IMR-90 (cell line): Measurements from ENCODE around the gene MBD2. TPM values are rescaled to one million over a fixed set of nuclear protein-coding genes. Genes with fewer than 3 reads are reported as not detected.

Experiments
- ATAC-seq: fragments of 200-7000 bp; cut with Tn5 transposase; 2 replicates; pipeline ENCODE4 v1.9.1; 2020; ENCODE audit warnings: low read depth, mild to moderate bottlenecking, moderate library complexity
- BruUV-seq: library from RNA; stranded (reverse); fragments of 400-500 nt; replicated peaks from 2 replicates; lab custom pipeline; 2021; lab: Mats Ljungman, UMichigan
- CTCF ChIA-PET: fragments of 300-600 bp; formaldehyde crosslinking; extraction: SDS; loops from one replicate; lab custom pipeline; 2021; ENCODE audit warnings: antibody characterized with exemption; lab: Yijun Ruan, JAX
- POLR2A ChIA-PET: fragments of 300-600 bp; sonication (Branson Sonifier 250); formaldehyde crosslinking; loops from one replicate; lab custom pipeline; 2022; ENCODE audit warnings: antibody characterized with exemption; ENCODE audit not compliant: unreplicated experiment; lab: Charles Lee
- DNase-seq: peaks from one replicate; pipeline ENCODE4 v3.0.0; 2013
- H2AFZ ChIP-seq: replicated peaks from 2 replicates; pipeline ENCODE3; 2013; ENCODE audit warnings: low read length, mild to moderate bottlenecking; ENCODE audit not compliant: poor library complexity
- H2AK5ac ChIP-seq: 2 replicates; pipeline ENCODE4 v1.6.1; 2013; ENCODE audit warnings: low read depth, low read length, inconsistent platforms
- H2AK9ac ChIP-seq: replicated peaks from 2 replicates; pipeline ENCODE3; 2013; ENCODE audit warnings: mild to moderate bottlenecking, low read depth, low read length, moderate library complexity; ENCODE audit not compliant: poor library complexity
- H2BK120ac ChIP-seq: 2 replicates; pipeline ENCODE4 v1.6.1; 2013; ENCODE audit warnings: low read depth, low read length, inconsistent platforms
- H2BK15ac ChIP-seq: 3 replicates; pipeline ENCODE4 v1.6.1; 2013; ENCODE audit warnings: low read depth, low read length, inconsistent platforms
- H2BK20ac ChIP-seq: 2 replicates; pipeline ENCODE4 v1.6.1; 2013; ENCODE audit warnings: low read depth, mild to moderate bottlenecking, inconsistent platforms, low read length, moderate library complexity
- H2BK5ac ChIP-seq: 2 replicates; pipeline ENCODE4 v1.6.1; 2013; ENCODE audit warnings: mild to moderate bottlenecking, low read depth, low read length, inconsistent platforms; ENCODE audit not compliant: poor library complexity, severe bottlenecking
- H3K14ac ChIP-seq: replicated peaks from 2 replicates; pipeline ENCODE4 v1.6.1; 2013; ENCODE audit warnings: low read depth, low read length, inconsistent platforms
- H3K18ac ChIP-seq: 2 replicates; pipeline ENCODE4 v1.6.1; 2013; ENCODE audit warnings: low read depth, low read length, control low read depth
- H3K23ac ChIP-seq: 2 replicates; pipeline ENCODE4 v1.6.1; 2013; ENCODE audit warnings: low read depth, low read length, inconsistent platforms
- H3K27ac ChIP-seq: 2 replicates; pipeline ENCODE4 v1.5.1; 2013; ENCODE audit warnings: mild to moderate bottlenecking, control low read depth, low read length; ENCODE audit not compliant: insufficient read depth
- H3K27me3 ChIP-seq: 2 replicates; pipeline ENCODE4 v1.6.1; 2013; ENCODE audit warnings: low read length; ENCODE audit not compliant: control insufficient read depth, insufficient read depth
- H3K36me3 ChIP-seq: 2 replicates; pipeline ENCODE4 v1.6.1; 2013; ENCODE audit warnings: low read length, mixed read lengths; ENCODE audit not compliant: control insufficient read depth, insufficient read depth
- H3K4ac ChIP-seq: 2 replicates; pipeline ENCODE4 v1.6.1; 2013; ENCODE audit warnings: low read depth, low read length, inconsistent platforms
- H3K4me1 ChIP-seq: 2 replicates; pipeline ENCODE4 v1.6.1; 2013; ENCODE audit warnings: low read length, mixed read lengths; ENCODE audit not compliant: control insufficient read depth, insufficient read depth
- H3K4me2 ChIP-seq: 2 replicates; pipeline ENCODE4 v1.6.1; 2013; ENCODE audit warnings: low read depth, mild to moderate bottlenecking, control low read depth, low read length, moderate library complexity
- H3K4me3 ChIP-seq: 2 replicates; pipeline ENCODE4 v1.5.1; 2013; ENCODE audit warnings: low read depth, mild to moderate bottlenecking, control low read depth, low read length, moderate library complexity; ENCODE audit not compliant: insufficient read depth
- H3K56ac ChIP-seq: 2 replicates; pipeline ENCODE4 v1.6.1; 2013; ENCODE audit warnings: low read length, inconsistent platforms; ENCODE audit not compliant: insufficient read depth; ENCODE audit errors: extremely low read depth
- H3K79me1 ChIP-seq, 2 experiments: 2 replicates each; pipeline ENCODE4 v1.6.1; 2013; ENCODE audit warnings: low read length in 2 of 2, inconsistent platforms in 1 of 2, low read depth in 1 of 2
- H3K9ac ChIP-seq: 2 replicates; pipeline ENCODE4 v1.6.1; 2013; ENCODE audit warnings: low read depth, low read length, control low read depth
- H3K9me1 ChIP-seq: 2 replicates; pipeline ENCODE4 v1.6.1; 2013; ENCODE audit warnings: low read length, inconsistent platforms; ENCODE audit not compliant: insufficient read depth
- H3K9me3 ChIP-seq: 2 replicates; pipeline ENCODE4 v1.6.1; 2013; ENCODE audit warnings: low read length; ENCODE audit not compliant: control insufficient read depth, insufficient read depth
- H4K20me1 ChIP-seq: 2 replicates; pipeline ENCODE4 v1.6.1; 2013; ENCODE audit warnings: low read length, inconsistent platforms; ENCODE audit not compliant: insufficient read depth
- H4K5ac ChIP-seq: 2 replicates; pipeline ENCODE4 v1.6.1; 2013; ENCODE audit warnings: mild to moderate bottlenecking, low read depth, low read length, control low read depth
- H4K8ac ChIP-seq, 2 experiments: 2 replicates each; pipeline ENCODE4 v1.6.1; 2013; ENCODE audit warnings: low read depth in 2 of 2, low read length in 2 of 2, control low read depth in 1 of 2, inconsistent platforms in 1 of 2
- H4K91ac ChIP-seq: 2 replicates; pipeline ENCODE4 v1.6.1; 2013; ENCODE audit warnings: low read depth, low read length, inconsistent platforms; ENCODE audit not compliant: insufficient read depth
- FOS ChIP-seq: fragments of 150-350 bp; IDR thresholded peaks from 2 replicates; pipeline ENCODE4 v1.6.1; 2016; ENCODE audit warnings: low read depth, low read length
- NFE2L2 ChIP-seq: fragments of 150-350 bp; IDR thresholded peaks from 2 replicates; pipeline ENCODE4 v1.6.1; 2016; ENCODE audit warnings: low read depth, mild to moderate bottlenecking, low read length
- POLR2A ChIP-seq: IDR thresholded peaks from 2 replicates; pipeline ENCODE4 v1.6.1; 2012; ENCODE audit warnings: mild to moderate bottlenecking, low read depth, low read length
- USF2 ChIP-seq: fragments of 150-350 bp; IDR thresholded peaks from 2 replicates; pipeline ENCODE4 v1.6.1; 2017; ENCODE audit warnings: mild to moderate bottlenecking, antibody characterized with exemption, low read length, low read depth
- WGBS, 2 experiments: methylation state at CpG; one replicate each; pipeline versions ENCODE4 v1.1.5 to v1.1.7; 2013; ENCODE audit warnings: missing lambda C conversion rate in 2 of 2; ENCODE audit not compliant: insufficient read length in 1 of 2; ENCODE audit errors: extremely low coverage in 2 of 2; 5-methylcytosine and 5-hydroxymethylcytosine counted together
- dilution Hi-C: fragments of 300-500 bp; cut with HindIII; formaldehyde crosslinking; loops from one replicate; pipeline ENCODE4 v1.14.3; 2018; ENCODE audit warnings: low sequenced_read_pairs; ENCODE audit not compliant: unreplicated experiment
- in situ Hi-C: fragments of 300-500 bp; cut with MboI; formaldehyde crosslinking; loops from 3 replicates; pipeline ENCODE4 v1.14.3; 2019; ENCODE audit warnings: low sequenced_read_pairs, inconsistent platforms, mixed read lengths
- intact Hi-C: fragments of 100-400 bp; cut with micrococcal nuclease; formaldehyde crosslinking; loops from 2 replicates; pipeline ENCODE4 v1.10.0; 2022
- polyA plus RNA-seq, 3 experiments: library from polyadenylated mRNA; depleted of rRNA; stranded (reverse); fragments of >200 nt; gene quantifications; 2 replicates each; pipeline ENCODE4 v1.2.3, GENCODE V29; 2012; ENCODE audit warnings: low replicate concordance in 1 of 3
- total RNA-seq: library from RNA; depleted of rRNA; stranded (reverse); fragments of >200 nt; gene quantifications from 2 replicates; pipeline ENCODE4 v1.2.3, GENCODE V29; 2012

The MBD2 gene
- total and polyA plus RNA-seq, 2 of the 4 experiments (the other 2 are of a cell fraction): 9.7 to 29.5 TPM

DNA sequence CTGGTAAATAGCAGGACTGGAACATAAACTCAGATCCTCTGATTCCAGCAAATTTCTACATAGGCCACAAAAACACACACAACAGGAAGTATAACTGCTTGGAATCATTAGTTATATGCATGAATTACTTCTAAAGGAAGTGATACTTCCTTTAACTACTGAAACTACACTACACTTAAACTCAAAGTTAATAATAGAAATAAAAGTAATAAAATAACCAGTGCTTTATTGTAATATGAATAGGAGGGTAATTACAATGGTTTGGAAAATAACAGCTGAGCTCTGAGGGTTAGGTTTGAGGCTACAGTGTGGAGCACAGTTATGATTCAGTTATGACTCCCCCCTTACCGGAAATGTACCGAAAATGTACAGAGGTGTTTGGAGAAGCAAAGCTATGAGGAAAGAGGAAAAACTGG lies 26.4 kb upstream of the MBD2 start:
- Histone ChIP-seq H4K91ac (no peak overlapping the region), H3K27ac (no peak overlapping the region), H3K79me1 (no peaks in the 10 kb centered on the region), H3K56ac (no peak overlapping the region), H2BK120ac (no peak overlapping the region), H3K4ac (no peak overlapping the region), H2AK5ac (no peak overlapping the region), H3K27me3 (peaks cover 1% of the 10 kb centered on the region; the same call in 1 of the 2 replicates), H3K18ac (no peak overlapping the region), H2AFZ (no peak overlapping the region), H2AK9ac (no peak overlapping the region), H3K4me3 (no peak overlapping the region), H3K23ac (no peak overlapping the region), H3K36me3 (no peaks in the 10 kb centered on the region), H3K9me3 (no peaks in the 10 kb centered on the region), H3K9ac (no peak overlapping the region), H3K4me1 (no peaks in the 10 kb centered on the region), H3K14ac (no peak overlapping the region), H4K8ac (no peak overlapping the region), H2BK15ac (no peak overlapping the region), H4K20me1 (no peaks in the 10 kb centered on the region), H3K9me1 (no peaks in the 10 kb centered on the region), H3K4me2 (no peak overlapping the region), H2BK5ac (no peak overlapping the region), H4K5ac (no peak overlapping the region), H2BK20ac (no peak overlapping the region)
- ATAC-seq: no peak
- WGBS, 2 experiments: no CpG with 5 or more reads among the region's 2 CpGs
- no peak for DNase-seq
- in situ Hi-C loops (no loop called here), dilution Hi-C loops (no loop called here), intact Hi-C loops (no loop called here)
- no peak for TF ChIP-seq NFE2L2
- no peak for TF ChIP-seq POLR2A
- TF ChIP-seq USF2: no peak
- no peak for TF ChIP-seq FOS
- CTCF ChIA-PET: no interaction called here
- POLR2A ChIA-PET: no interaction called here
- BruUV-seq: no TSS peak
